ENCODE data around the gene CHPF.

GRCh38 chr2:219493086-219493485, 50.5 kb downstream of the CHPF start:
- no peak for TF ChIP-seq CTCF (IDR thresholded peaks at IDR 0.05; ENCODE audit: insufficient read depth, low read length)
- no peak for TF ChIP-seq GABPA (IDR thresholded peaks at IDR 0.05; ENCODE audit: low read depth)
- no peak for TF ChIP-seq REST (IDR thresholded peaks at IDR 0.05; ENCODE audit: insufficient replicate concordance, low read depth)
- no peak for TF ChIP-seq POLR2AphosphoS5 (IDR thresholded peaks at IDR 0.05; ENCODE audit: low read depth)

Data from HL-60 (cell line).